ENCODE measurements around the gene GPR62.

Gene GPR62, protein sequence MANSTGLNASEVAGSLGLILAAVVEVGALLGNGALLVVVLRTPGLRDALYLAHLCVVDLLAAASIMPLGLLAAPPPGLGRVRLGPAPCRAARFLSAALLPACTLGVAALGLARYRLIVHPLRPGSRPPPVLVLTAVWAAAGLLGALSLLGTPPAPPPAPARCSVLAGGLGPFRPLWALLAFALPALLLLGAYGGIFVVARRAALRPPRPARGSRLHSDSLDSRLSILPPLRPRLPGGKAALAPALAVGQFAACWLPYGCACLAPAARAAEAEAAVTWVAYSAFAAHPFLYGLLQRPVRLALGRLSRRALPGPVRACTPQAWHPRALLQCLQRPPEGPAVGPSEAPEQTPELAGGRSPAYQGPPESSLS

DNA sequence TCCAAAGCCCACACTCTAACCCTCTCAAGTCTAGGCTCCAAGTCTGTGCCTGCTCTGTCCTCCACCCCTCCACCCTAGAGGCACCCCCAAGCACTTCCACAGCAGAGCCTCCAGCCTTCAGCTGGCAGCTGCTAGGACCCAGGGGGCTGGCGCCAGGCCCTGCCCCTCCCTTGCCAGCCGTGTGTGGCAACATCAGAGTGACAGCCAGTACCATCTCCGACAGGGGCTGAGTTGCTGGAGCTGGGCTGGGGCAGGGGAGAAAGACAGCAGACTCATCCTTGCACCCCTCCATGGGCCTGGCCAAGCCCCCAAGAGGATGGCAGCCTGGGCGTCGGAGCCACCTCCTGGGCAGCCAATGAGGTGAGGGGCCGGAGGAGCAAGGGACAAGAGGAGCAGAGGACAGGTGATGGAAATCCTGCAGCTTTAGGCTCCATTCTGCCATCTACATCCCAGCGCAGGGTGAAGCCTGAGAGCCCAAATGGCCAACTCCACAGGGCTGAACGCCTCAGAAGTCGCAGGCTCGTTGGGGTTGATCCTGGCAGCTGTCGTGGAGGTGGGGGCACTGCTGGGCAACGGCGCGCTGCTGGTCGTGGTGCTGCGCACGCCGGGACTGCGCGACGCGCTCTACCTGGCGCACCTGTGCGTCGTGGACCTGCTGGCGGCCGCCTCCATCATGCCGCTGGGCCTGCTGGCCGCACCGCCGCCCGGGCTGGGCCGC, at the start of gene GPR62:
Gene GPR62, plus strand, starts transcription at position 207 of the 718 bp plus-strand sequence. Its CDS starts 272 bp downstream, at position 479.
- Histone ChIP-seq H3K27ac (no peak within 1 kb of the TSS), H3K27me3 (peaks cover 66% of the 10 kb centered on the region), H3K36me3 (no peaks in the 10 kb centered on the region), H3K4me1 (ENCODE audit: control insufficient read depth in 1 of 2, insufficient read depth in 1 of 2, low read depth in 1 of 2, low read length in 1 of 2) (peaks cover 13 to 31% of the 10 kb centered on the region in 2 experiments), H3K4me3 (ENCODE audit: low read depth in 1 of 2, low read length in 1 of 2) (peak within 1 kb of the TSS in 1 of 2 experiments; percentile 28), H3K9me3 (no peaks in the 10 kb centered on the region)
- TF ChIP-seq CTCF (IDR thresholded peaks at IDR 0.05): no peak

DNA sequence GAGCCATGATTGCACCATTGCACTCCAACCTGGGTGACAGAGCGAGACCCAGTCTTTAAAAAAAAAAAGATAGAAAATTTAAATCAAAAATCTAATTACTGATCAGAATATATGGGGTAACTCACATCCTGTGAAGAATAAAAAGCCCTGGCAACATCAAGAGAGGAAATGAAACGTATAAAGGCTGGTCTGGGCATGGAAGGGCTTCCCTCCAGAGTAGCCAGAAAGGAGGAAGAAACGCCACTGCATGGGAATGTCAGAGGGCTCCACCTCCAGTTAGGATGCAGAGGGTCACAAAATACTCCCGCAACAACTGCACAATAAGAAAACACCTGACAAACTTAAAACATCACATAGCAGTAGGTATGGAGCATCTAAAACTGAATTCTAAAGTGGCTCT, 47.2 kb upstream of the GPR62 start:
- TF ChIP-seq CTCF (IDR thresholded peaks at IDR 0.05): no peak

DNA sequence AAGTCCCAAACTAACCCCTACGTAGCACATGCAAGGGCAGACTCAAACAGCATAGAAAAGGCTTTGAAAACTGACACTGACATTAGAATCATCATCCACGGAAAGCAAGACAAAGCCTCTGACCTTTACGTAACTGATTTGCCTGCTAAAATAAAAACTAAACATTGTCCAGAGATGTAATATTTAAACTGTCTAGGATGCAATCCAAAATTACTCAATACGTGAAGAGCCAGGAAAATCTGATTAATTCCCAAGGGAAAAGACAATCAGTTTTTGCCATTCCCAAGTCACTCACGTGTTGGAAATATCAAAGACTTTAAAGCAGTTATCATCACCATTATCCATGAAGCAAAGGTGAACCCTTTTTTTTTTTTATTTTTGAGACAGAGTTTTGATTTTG, 38.8 kb upstream of the GPR62 start:
- no peak for TF ChIP-seq CTCF (IDR thresholded peaks at IDR 0.05)
- H3K4me1 ChIP-seq (ENCODE audit: control insufficient read depth in 1 of 2, insufficient read depth in 1 of 2, low read depth in 1 of 2, low read length in 1 of 2): no peaks in the 10 kb centered on the region
- no peak overlapping the region for H3K27ac ChIP-seq
- H3K27me3 ChIP-seq: peaks cover 26% of the 10 kb centered on the region
- no peaks in the 10 kb centered on the region for H3K9me3 ChIP-seq
- no peaks in the 10 kb centered on the region for H3K36me3 ChIP-seq
- no peak overlapping the region for H3K4me3 ChIP-seq (ENCODE audit: low read depth in 1 of 2, low read length in 1 of 2)

More for the DNA sequence above, 47.2 kb upstream of the GPR62 start:
- H3K4me3 ChIP-seq (ENCODE audit: low read depth in 1 of 2, low read length in 1 of 2): no peak overlapping the region
- H3K27ac ChIP-seq: no peak overlapping the region
- no peaks in the 10 kb centered on the region for H3K36me3 ChIP-seq
- no peaks in the 10 kb centered on the region for H3K4me1 ChIP-seq (ENCODE audit: control insufficient read depth in 1 of 2, insufficient read depth in 1 of 2, low read depth in 1 of 2, low read length in 1 of 2)
- H3K27me3 ChIP-seq: peaks cover 6% of the 10 kb centered on the region
- no peaks in the 10 kb centered on the region for H3K9me3 ChIP-seq

DNA sequence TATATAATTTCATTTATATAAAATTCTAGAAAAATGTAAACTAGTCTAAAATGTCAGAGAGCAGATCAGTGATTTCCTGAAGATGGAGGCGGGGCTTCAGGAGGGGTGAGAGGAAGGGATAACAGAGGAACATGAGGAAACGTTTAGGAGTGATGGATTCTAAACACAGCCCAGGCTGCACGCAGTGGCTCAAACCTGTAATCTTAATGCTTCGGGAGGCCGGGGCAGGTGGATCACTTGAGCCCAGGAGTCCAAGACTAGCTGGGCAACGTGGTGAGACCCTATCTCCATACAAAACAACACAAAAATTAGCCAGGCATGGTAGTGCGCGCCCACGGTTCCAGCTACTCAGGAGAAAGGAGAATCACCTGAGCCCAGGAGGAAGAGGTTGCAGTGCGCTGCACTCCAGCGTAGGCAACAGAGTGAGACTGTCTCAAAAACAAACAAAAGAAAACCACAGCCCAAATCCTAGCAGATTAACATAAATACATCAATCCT, 34.1 kb upstream of the GPR62 start:
- no peak overlapping the region for H3K4me3 ChIP-seq (ENCODE audit: low read depth in 1 of 2, low read length in 1 of 2)
- H3K4me1 ChIP-seq (ENCODE audit: control insufficient read depth in 1 of 2, insufficient read depth in 1 of 2, low read depth in 1 of 2, low read length in 1 of 2): no peaks in the 10 kb centered on the region
- H3K27ac ChIP-seq: no peak overlapping the region
- no peaks in the 10 kb centered on the region for H3K36me3 ChIP-seq
- H3K27me3 ChIP-seq: peaks cover 28% of the 10 kb centered on the region
- H3K9me3 ChIP-seq: no peaks in the 10 kb centered on the region
- no peak for TF ChIP-seq CTCF (IDR thresholded peaks at IDR 0.05)

GRCh38 chr3:51927061-51927977, 27.9 kb upstream of the GPR62 start:
- Histone ChIP-seq H3K27me3 (peaks cover 5% of the 10 kb centered on the region), H3K27ac (no peak overlapping the region), H3K36me3 (no peaks in the 10 kb centered on the region), H3K4me1 (ENCODE audit: control insufficient read depth in 1 of 2, insufficient read depth in 1 of 2, low read depth in 1 of 2, low read length in 1 of 2) (no peaks in the 10 kb centered on the region), H3K9me3 (no peaks in the 10 kb centered on the region), H3K4me3 (ENCODE audit: low read depth in 1 of 2, low read length in 1 of 2) (no peak overlapping the region)
- TF ChIP-seq CTCF (IDR thresholded peaks at IDR 0.05): no peak

Data from neutrophil (primary cell).